ENCODE measurements around the gene TNFAIP8.

The TNFAIP8 gene

DNA sequence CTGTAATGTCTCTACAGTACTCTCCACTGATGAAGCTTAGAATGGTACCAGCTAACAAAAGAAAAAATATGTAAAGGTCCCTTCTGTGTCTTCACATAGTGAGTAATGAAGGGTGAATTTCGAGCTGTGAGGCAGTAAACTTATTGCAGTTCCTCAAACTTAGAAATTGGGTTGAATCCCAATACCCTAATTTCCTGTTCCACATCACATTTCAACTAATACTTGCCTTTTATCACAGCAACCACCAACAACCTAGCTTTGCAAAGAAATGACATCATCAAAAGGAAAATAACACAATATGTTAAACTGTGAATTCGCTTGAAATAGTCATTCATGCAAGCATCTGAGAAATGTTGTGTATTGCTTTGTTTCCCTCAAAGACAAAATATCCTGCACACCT is 9.4 kb upstream of the TNFAIP8 start:
- DNase-seq (ENCODE audit: low read depth, low spot score): no peak

DNA sequence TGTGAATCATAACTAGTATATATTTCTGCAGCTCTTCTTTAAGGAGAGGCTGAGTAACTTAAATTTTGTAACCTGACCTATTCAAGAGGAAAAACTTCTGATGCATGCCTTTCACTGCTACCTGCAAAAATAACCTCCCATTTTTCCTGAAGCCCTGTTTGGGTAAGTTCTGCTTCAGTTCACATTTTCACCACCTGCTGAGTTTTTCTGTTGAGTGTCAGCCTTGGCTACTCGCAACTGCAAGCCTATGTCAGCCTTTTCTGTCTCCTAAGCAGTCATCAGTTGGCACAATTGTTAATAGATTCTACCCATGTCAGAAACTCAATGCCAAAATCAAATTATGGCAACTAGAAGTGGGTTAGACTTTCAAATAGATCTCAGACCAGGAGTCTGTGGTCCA is 8.2 kb upstream of the TNFAIP8 start:
- no peak for DNase-seq (ENCODE audit: low read depth, low spot score)

GRCh38 chr5:119347991-119348390 is 7.8 kb upstream of the TNFAIP8 start:
- DNase-seq (ENCODE audit: low read depth, low spot score): no peak

DNA sequence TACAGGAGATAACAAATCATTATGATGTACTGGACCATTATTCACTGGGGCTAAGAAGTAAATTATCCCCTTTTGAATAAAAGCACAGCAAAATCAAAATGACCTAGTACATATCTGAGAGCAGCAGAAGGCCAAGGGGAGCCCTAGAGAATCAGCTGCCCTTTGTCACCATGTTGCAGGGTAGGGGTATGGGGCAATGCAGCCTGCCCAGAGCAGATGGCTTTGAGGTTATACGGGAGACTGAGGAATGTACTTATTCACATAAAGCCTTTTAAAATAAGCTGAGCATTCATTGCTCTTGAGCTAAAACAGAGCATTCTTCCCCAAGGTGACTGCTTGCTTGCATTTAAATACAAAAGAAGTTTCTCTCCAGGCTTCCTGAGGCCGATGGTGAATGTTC is 2.6 kb upstream of the TNFAIP8 start:
- no peak for DNase-seq (ENCODE audit: low read depth, low spot score)

DNA sequence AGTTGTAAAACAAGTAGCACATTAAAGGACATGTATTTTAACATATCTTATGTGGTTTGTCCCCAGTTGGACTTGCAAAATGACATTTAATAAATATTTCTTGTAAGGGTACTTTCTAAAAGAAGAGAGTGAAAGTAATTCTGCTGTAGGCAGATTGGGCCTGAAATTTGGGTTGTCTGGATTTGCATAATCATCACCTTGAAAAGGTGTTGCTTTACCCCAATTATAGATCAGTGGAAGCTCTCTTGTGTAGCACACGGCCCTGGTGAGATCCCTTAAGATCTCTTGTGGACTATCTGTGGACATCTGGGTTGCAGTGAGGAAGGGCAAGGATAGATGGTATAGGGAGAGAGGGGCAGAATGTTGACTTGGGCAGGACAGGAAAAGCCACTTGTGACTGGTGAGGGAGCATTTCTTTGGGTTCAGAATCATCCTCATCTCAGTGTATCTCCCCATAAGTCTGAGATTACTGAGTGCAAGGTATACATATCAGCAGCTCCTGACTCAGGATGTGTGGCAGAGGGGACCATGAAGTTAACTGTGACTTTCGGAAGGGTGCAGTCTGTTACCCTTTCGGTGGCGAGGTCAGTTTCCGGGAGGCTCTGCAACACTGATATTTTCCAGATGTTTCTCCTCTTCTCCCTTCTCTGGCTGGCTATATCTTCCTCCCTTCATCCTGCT is 2.0 kb upstream of the TNFAIP8 start:
- no peak for DNase-seq (ENCODE audit: low read depth, low spot score)

GRCh38 chr5:119354537-119355243 is 1.1 kb upstream of the TNFAIP8 start:
- no peak for DNase-seq (ENCODE audit: low read depth, low spot score)

- no peak for DNase-seq (ENCODE audit: low read depth, low spot score)
Measured at GRCh38 chr5:119355244-119355638, 578 bp upstream of the TNFAIP8 start.

DNA sequence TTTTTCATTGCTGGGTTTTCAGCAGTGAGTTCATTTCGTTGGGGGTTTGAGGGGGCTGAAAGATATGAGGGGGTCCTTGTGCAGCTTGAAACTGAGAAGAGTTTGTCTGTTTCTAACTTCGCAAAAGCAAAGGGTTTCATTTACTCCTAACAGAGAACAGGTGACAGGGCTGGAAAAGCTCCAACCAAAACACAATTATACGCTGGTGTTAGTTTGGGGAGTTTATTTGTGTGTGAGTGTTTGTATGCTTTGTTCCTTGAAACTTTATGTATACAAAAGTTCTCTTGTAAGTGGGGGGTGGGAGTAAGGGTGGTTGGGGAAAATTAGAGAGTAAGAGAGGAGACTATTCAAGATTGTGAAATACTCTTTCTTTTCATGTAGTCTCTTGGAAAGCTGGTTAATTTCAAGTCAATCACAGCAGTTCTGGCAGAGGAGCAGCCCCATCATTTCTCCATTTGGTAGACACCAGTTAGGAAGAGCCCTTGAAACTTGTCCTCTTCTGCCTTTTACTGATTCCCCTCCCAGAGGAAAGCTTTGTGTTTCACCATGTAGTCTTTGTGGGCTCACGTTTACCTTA is 881 bp downstream of the TNFAIP8 start:
- no peak for DNase-seq (ENCODE audit: low read depth, low spot score)

DNA sequence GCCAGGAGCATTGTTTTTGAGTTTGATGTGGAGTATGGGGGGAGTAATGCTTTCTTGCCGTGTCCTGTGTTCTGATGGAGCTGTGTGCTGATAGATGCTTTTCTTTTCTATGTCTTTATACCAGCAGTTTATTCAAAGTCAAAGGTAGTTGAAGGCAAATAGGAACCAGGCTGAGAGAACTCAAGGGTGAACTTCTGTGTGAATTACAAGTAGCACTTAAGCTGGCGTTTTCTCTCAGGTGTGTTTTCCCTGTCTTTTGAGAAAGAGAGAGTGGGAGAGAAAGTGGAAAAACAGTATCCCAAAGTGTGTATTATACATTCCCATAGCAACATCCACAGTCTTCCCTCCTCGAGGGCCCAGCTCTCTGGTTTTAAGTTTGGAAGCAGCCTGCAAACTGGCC is 1.5 kb downstream of the TNFAIP8 start:
- no peak for DNase-seq (ENCODE audit: low read depth, low spot score)

- no peak for DNase-seq (ENCODE audit: low read depth, low spot score)
Measured at GRCh38 chr5:119357808-119358529, 2.1 kb downstream of the TNFAIP8 start.

DNA sequence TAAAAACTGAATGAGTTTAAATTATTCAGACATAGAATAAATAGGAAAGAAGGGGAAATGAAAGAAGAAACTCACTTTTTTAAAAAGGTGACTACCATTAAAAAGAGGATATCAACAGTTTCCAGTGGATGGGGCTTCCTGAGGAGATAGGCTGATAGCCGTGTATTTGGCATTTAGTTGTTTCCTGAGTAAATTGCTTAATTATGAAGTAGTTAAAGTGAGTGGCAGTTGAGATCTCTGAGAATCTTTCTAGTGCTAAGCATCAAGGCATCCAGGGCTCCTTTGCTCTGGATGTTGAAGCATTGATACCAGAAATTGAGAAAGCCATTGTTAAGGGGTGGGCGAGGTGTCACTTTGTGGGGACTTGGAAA is 2.7 kb downstream of the TNFAIP8 start:
- no peak for DNase-seq (ENCODE audit: low read depth, low spot score)

GRCh38 chr5:119358901-119359603 is 3.2 kb downstream of the TNFAIP8 start:
- DNase-seq (ENCODE audit: low read depth, low spot score): no peak

- no peak for DNase-seq (ENCODE audit: low read depth, low spot score)
Measured at GRCh38 chr5:119359737-119360413, 4.1 kb downstream of the TNFAIP8 start.

DNA sequence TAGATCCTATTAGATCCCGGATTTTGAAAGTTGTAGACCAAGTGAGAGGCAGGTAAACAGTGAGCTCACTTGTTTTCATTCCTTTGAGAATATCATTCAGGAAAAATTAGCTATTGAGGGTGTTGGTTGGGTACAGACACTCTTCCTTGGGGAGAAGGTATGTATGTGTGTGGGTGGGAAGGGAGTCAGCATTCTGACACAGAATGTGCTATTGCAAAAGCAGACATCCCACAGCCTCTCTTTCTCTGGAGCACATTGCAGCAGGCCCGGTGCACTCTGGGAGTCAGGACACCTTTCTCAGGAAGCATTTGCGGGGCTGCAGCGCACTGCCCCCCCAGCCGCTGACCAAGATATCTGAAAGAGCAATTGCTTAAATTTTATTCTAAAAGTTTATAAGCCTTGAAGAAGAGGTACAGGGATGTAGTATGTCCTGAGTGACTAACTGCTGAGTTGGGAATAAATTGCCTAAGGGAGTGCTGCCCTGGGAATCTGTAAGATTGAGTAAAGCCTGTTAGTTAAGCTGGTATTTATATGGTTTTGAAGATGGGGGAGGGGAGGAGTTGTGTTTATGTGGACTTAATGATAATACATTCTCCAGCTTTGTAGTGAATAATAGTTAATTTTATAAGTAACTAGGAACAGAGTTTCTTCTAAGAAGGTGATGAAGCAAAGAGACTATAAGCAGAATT is 5.2 kb downstream of the TNFAIP8 start:
- DNase-seq (ENCODE audit: low read depth, low spot score): no peak

- DNase-seq (ENCODE audit: low read depth, low spot score): no peak
Measured at GRCh38 chr5:119361594-119362125, 5.8 kb downstream of the TNFAIP8 start.

- DNase-seq (ENCODE audit: low read depth, low spot score): no peak
Measured at GRCh38 chr5:119362714-119363113, 6.9 kb downstream of the TNFAIP8 start.

DNA sequence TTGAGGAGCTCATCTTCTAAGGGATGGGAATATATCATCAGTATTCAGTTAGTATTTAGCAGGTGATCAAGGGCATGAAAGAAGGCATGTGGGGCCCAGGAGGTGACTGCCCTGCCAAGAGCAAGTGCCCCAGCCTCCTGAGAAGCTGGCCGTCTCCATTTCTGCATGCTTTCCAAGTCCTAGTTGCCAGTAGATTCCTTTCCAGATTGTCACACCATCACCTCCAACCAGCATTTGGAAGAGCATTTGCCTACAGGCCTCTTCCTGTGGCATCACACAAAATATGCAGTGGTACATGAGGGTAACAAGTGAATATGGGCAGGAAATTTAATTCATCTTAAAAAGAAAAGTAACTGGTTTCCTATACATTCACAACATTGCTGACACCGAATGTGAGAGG is 7.5 kb downstream of the TNFAIP8 start:
- no peak for DNase-seq (ENCODE audit: low read depth, low spot score)

DNA sequence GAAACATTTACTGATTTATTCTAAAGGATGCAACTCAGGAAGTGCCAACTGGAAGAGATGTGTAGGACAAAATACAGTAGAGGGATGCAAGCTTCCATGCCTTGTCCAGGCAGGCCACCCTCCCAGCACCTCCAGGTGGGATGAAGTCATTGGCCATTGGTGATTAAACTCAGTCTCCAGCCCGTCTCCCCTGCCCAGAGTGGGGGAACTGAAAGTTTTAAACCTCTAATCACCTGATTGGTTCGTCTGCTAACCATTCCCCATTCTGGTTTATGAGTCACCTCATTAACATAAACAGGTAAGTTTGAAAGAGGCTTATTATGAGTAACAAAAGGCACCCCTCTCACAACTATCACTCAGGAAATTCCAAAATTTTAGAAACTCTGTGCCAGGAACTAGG is 8.1 kb downstream of the TNFAIP8 start:
- no peak for DNase-seq (ENCODE audit: low read depth, low spot score)

DNA sequence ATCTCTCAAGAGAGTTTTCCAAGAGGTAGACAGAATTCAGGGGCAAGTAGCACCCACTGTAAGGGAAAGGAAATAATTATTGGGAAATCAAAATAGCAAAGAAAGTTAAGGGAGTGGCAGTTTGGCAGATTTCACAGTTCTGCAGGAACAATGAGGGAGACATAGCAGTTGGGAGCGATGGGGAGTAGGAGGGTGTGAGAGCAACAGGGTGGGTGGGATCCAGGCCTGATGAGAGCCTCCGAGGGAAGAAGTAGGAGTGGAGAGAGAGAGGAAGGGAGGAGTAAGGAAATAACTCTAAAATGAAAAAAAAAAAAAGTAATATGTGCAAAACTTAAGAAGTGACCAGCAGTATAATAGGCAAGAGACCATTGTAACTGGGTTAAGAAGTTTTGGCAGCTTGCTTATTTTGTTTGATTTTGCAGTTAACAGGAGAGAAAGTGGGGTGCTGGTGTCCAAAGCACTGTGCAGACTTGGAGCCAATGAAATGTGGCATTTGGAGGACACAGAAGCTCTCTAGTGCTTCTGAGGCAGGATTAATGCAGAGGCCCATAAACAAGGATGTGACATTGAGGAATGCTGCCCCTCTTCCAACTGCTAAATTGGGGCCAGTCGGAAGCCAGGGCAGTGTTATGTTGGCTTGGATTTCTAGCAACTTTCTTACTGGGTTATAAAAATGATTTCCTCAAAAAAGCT is 10.2 kb downstream of the TNFAIP8 start:
- no peak for DNase-seq (ENCODE audit: low read depth, low spot score)

GRCh38 chr5:119366540-119366881 is 10.7 kb downstream of the TNFAIP8 start:
- no peak for DNase-seq (ENCODE audit: low read depth, low spot score)

All from iPS DF 19.7 (cell line).